Activated T-helper 1 cell treated with anti-CD3 and anti-CD28 coated beads, Interleukin-12 subunit alpha, Interleukin-12 subunit beta, Interleukin-2, Interleukin-4 antibody, amounts not matched to agents 30 ng/mL and 10 ng/mL and 1 ng/mL, durations not matched to agents 14 hours and 24 hours and 36 hours (primary cell): Measurements from ENCODE around the gene HOXB6. TPM values are rescaled to one million over a fixed set of nuclear protein-coding genes. Genes with fewer than 3 reads are reported as not detected.

Experiments
- DNase-seq: peaks from one replicate; pipeline ENCODE4 v3.0.0; 2021; ENCODE audit warnings: low spot score
- H3K27ac Mint-ChIP-seq: one replicate; pipeline ENCODE4 v1.8.0; 2021; ENCODE audit warnings: mild to moderate bottlenecking, mixed read lengths
- H3K27me3 Mint-ChIP-seq: one replicate; pipeline ENCODE4 v1.8.0; 2022; ENCODE audit warnings: mild to moderate bottlenecking, moderate library complexity, mixed read lengths; ENCODE audit not compliant: insufficient read depth
- H3K36me3 Mint-ChIP-seq: one replicate; pipeline ENCODE4 v1.8.0; 2021; ENCODE audit warnings: low read depth, mixed read lengths
- H3K4me1 Mint-ChIP-seq: one replicate; pipeline ENCODE4 v1.8.0; 2021; ENCODE audit warnings: low read depth, mixed read lengths
- H3K4me3 Mint-ChIP-seq: one replicate; pipeline ENCODE4 v1.8.0; 2021; ENCODE audit warnings: mild to moderate bottlenecking, moderate library complexity, mixed read lengths
- H3K9me3 Mint-ChIP-seq: one replicate; pipeline ENCODE4 v1.8.0; 2021; ENCODE audit warnings: mixed read lengths
- intact Hi-C: fragments of 100-400 bp; cut with micrococcal nuclease; formaldehyde crosslinking; loops from one replicate; pipeline ENCODE4 v1.15.1; 2024
- total RNA-seq: library from RNA; stranded (reverse); gene quantifications from 2 replicates; pipeline ENCODE4 v1.2.3, GENCODE V29; 2022

HOXB6 gene
- total RNA-seq, 1 donor from 2014 or later = 0.99 TPM

DNA sequence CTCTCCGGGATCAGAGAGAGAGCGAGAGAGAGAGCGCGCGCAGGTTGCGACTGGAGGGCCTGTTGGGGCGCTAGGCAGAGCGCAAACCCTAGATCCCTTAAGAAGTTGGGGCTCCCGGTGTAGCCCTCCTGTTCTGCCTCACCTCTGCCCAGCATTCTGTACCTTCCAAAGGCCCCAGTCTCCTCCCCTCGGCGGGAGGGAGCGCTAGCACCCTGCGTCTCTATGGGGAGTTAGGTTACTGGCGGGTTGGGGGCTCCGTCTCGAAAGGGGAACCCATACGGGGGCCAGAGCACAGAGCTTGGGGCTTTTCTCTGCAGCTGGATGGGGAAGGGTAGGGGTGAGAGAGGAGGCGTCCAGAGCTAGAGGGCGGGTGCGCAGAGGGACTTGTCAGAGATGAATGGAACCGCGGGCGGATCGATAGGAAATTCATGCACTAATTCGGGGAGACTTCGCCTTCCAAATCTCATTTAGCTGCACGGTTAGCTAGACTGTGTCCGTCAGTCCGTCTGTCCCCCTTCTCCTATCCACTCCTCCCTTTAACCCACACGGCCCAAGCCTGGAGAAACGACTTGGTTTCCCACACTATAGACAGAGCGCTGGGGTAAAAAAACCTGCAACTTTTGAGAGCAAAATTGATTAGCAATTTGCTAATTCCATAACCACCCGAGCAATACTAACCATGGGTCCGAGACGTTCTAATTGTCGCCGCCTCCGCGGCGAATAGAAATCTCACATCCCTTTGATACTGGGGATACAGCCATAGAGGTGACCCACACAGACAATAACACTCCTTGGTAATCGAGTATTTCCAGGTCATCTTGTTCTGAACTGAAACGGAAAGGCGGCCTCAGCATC, 25.9 kb downstream of the HOXB6 start:
- Mint-ChIP-seq H3K4me1 (peaks cover 67% of the 10 kb centered on the region), H3K27ac (peak overlapping the region; percentile 86), H3K27me3 (peaks cover 42% of the 10 kb centered on the region), H3K9me3 (no peaks in the 10 kb centered on the region), H3K36me3 (peaks cover 10% of the 10 kb centered on the region), H3K4me3 (peak overlapping the region; percentile 91)
- intact Hi-C loops = loop anchor here (1.0 to 2.0 kb wide), 4 partner anchors 32 to 166 kb away; no protein-coding TSS in a partner anchor
- no peak for DNase-seq

- intact Hi-C loops = loop anchor here (1.0 to 2.0 kb wide), 4 partner anchors 31 to 165 kb away; no protein-coding TSS in a partner anchor
- peaks cover 8% of the 10 kb centered on the region for H3K36me3 Mint-ChIP-seq
- H3K4me1 Mint-ChIP-seq = peaks cover 66% of the 10 kb centered on the region
- H3K27ac Mint-ChIP-seq = peak within 1 kb of the TSS; percentile 86
- H3K27me3 Mint-ChIP-seq = peaks cover 37% of the 10 kb centered on the region
- DNase-seq = peak; percentile 68
- H3K4me3 Mint-ChIP-seq = peak within 1 kb of the TSS; percentile 91
- no peaks in the 10 kb centered on the region for H3K9me3 Mint-ChIP-seq
These were observed 26.7 kb downstream of the HOXB6 start, which contains the start of gene HOXB4 for GRCh38 chr17:48577946-48578615. Gene HOXB4, minus strand, starts transcription at chr17:48578350. Its CDS starts 31 bp downstream, at chr17:48578319.

- Mint-ChIP-seq H3K9me3 (no peaks in the 10 kb centered on the region), H3K27me3 (peaks cover 30% of the 10 kb centered on the region), H3K36me3 (peaks cover 7% of the 10 kb centered on the region), H3K4me1 (peaks cover 60% of the 10 kb centered on the region), H3K4me3 (peak overlapping the region; percentile 87), H3K27ac (peak overlapping the region; percentile 77)
- intact Hi-C loops = no loop called here
- DNase-seq = no peak
These were observed 27.3 kb downstream of the HOXB6 start for GRCh38 chr17:48577330-48577945.

- Mint-ChIP-seq H3K4me3 (peak overlapping the region; percentile 87), H3K36me3 (peaks cover 9% of the 10 kb centered on the region), H3K4me1 (peaks cover 61% of the 10 kb centered on the region), H3K27ac (peak overlapping the region; percentile 79), H3K27me3 (peaks cover 29% of the 10 kb centered on the region), H3K9me3 (no peaks in the 10 kb centered on the region)
- DNase-seq = no peak
- intact Hi-C loops = no loop called here
These were observed 28.1 kb downstream of the HOXB6 start for GRCh38 chr17:48576479-48577309.

DNA sequence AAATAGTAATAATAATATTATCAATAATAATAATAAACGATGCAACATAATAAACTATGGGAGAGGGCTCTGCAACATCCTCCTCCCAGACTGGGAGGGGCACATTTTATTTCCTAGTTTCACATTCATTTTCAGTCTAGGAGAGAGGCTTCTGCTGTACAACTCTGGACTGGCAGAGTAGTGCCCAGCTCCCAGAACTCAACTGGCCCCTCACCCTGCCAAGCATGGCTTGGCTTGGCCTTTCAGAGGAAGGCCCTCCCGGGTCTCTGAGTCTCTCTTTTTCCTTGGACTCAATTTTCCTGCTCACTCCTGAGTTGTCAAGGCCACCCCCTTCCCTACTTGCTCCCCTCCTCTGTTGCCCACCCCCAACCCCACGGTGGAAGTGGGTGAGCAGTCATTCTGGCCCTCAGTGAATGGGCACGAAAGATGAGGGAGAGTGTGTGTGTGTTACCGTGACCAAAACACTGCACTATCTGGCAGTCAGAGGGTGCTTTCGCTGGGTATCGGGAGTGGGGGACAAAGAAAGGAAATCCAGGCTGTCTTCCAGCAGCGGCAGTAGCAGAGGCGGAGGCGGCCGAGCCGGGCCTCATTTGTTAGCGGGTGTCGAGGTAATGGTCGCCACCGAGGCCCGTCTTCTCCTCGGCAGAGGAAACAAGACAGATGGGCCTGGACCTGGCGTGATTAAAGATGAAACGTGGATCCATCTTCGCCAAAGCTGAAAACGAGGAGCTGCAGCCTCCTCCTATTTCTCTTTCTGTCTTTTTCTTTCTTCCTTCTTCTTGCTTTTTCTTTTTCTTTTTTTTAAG, 28.9 kb downstream of the HOXB6 start:
- peak overlapping the region; percentile 56 for H3K4me3 Mint-ChIP-seq
- H3K4me1 Mint-ChIP-seq = peaks cover 54% of the 10 kb centered on the region
- no peaks in the 10 kb centered on the region for H3K9me3 Mint-ChIP-seq
- H3K36me3 Mint-ChIP-seq = peaks cover 13% of the 10 kb centered on the region
- intact Hi-C loops = no loop called here
- no peak overlapping the region for H3K27ac Mint-ChIP-seq
- DNase-seq = no peak
- H3K27me3 Mint-ChIP-seq = peaks cover 20% of the 10 kb centered on the region

DNA sequence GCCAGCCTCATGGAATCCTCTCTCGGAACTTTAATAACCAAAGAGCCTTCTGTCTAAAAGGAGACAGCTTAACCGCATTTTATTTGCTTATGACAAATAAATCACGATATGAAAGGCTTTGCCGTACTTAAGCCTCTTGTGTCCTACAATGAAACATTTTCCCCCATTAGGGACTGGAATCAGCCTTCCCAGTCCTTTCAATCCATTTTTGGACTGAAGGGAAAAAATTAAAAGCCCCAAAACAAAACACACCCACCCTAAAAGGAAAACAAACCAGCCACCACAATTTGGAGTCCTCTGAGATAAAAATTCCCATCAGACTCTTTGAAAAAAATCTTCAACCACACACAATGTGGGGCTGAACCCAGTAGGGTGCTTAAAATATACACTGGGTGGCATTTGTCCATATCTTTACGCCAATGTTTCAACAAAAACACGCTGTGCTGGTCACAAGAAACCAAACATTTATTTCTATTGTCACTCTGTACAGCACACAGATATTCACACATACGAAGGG, 29.7 kb downstream of the HOXB6 start:
- peaks cover 15% of the 10 kb centered on the region for H3K27me3 Mint-ChIP-seq
- DNase-seq = no peak
- peaks cover 13% of the 10 kb centered on the region for H3K36me3 Mint-ChIP-seq
- intact Hi-C loops = no loop called here
- no peaks in the 10 kb centered on the region for H3K9me3 Mint-ChIP-seq
- H3K4me3 Mint-ChIP-seq = peak overlapping the region; percentile 25
- H3K27ac Mint-ChIP-seq = no peak overlapping the region
- peaks cover 47% of the 10 kb centered on the region for H3K4me1 Mint-ChIP-seq

DNA sequence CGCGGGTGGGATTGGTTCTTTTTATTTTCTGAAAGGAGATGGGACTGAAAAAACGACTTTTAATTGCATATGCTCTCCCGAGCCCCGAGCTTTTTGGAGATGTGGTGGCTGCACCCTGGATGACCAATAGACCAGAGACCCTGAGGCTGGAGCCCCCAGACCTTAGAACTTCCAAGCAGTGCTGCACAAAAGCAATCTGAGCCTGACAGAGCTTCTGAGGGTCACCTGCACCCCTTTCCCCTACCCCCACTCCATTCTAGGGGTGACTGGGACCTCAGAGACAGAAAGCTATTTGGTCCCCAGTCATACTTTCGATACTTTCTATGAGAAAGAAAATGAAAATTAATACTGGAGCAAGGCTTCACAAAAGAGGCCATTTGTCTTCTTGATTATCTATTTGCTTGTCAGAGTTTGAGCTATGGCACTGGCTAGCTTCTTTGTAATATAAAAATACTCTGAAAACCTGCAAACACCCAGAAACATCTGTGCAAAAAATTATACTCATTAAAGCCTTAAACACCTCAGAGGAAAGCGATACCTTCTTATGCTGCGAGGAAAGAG, 30.2 kb downstream of the HOXB6 start:
- Mint-ChIP-seq H3K27me3 (peaks cover 13% of the 10 kb centered on the region), H3K9me3 (no peaks in the 10 kb centered on the region), H3K4me3 (no peak overlapping the region), H3K36me3 (peaks cover 13% of the 10 kb centered on the region), H3K4me1 (peaks cover 41% of the 10 kb centered on the region), H3K27ac (no peak overlapping the region)
- no peak for DNase-seq
- intact Hi-C loops = no loop called here

GRCh38 chr17:48571826-48572417, 32.9 kb downstream of the HOXB6 start:
- peaks cover 26% of the 10 kb centered on the region for H3K36me3 Mint-ChIP-seq
- H3K27ac Mint-ChIP-seq = no peak overlapping the region
- H3K9me3 Mint-ChIP-seq = no peaks in the 10 kb centered on the region

DNA sequence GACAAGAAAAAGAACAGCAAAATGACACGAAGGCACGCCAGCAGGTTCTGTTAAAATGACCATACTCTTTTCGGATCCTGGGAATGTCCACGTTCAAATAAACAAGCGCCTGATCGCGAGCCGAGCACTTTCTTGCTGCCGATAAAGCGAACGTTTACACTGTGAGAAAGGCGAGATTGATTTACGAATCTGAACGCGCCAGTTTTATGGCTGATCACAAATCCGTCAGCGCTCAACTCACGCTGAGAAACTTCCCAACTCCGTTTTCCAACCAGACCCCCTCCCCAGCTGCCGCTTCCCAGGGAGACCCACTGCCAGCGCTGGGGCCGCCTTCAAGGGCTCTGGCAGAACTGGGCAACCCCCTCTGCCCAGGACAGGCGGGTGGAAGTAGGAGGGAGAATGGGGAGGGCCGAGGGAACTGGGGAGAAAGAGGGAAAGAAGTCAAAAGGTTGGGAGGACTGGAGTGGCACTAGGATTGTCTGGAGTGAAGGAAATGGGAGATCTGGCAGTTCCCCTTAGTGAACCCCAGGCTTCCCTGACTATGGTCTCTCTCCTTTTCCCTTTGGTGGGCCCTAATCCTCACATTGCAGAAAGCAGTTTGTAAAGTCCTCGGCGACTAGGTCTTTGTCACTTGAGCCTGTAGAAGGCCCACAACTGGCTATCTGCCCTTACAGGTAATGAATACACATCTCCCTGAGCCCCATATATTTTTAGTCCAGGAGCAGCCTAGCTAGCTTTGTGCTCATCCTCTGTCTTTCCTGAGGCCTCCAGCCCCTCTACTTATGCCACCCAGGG, 33.6 kb downstream of the HOXB6 start:
- intact Hi-C loops = no loop called here
- Mint-ChIP-seq H3K9me3 (no peaks in the 10 kb centered on the region), H3K27ac (no peak overlapping the region), H3K4me1 (peaks cover 22% of the 10 kb centered on the region), H3K36me3 (peaks cover 26% of the 10 kb centered on the region), H3K27me3 (peaks cover 15% of the 10 kb centered on the region), H3K4me3 (no peak overlapping the region)
- no peak for DNase-seq

More at GRCh38 chr17:48571826-48572417, 32.9 kb downstream of the HOXB6 start:
- Mint-ChIP-seq H3K4me3 (no peak overlapping the region), H3K27me3 (peaks cover 17% of the 10 kb centered on the region), H3K4me1 (peaks cover 29% of the 10 kb centered on the region)
- no peak for DNase-seq
- intact Hi-C loops = no loop called here

- Mint-ChIP-seq H3K27ac (no peak overlapping the region), H3K4me1 (peaks cover 15% of the 10 kb centered on the region), H3K27me3 (peaks cover 15% of the 10 kb centered on the region), H3K9me3 (no peaks in the 10 kb centered on the region), H3K4me3 (no peak overlapping the region), H3K36me3 (peaks cover 24% of the 10 kb centered on the region)
- intact Hi-C loops = no loop called here
- DNase-seq = no peak
These were observed 34.3 kb downstream of the HOXB6 start for GRCh38 chr17:48570325-48571023.
